Amniotic stem cell (primary cell): ENCODE results near the gene MX2.

Source experiments
- DNase-seq: peaks from one replicate; lab custom pipeline; 2025; lab: John Stamatoyannopoulos, UW

Gene MX2

DNA sequence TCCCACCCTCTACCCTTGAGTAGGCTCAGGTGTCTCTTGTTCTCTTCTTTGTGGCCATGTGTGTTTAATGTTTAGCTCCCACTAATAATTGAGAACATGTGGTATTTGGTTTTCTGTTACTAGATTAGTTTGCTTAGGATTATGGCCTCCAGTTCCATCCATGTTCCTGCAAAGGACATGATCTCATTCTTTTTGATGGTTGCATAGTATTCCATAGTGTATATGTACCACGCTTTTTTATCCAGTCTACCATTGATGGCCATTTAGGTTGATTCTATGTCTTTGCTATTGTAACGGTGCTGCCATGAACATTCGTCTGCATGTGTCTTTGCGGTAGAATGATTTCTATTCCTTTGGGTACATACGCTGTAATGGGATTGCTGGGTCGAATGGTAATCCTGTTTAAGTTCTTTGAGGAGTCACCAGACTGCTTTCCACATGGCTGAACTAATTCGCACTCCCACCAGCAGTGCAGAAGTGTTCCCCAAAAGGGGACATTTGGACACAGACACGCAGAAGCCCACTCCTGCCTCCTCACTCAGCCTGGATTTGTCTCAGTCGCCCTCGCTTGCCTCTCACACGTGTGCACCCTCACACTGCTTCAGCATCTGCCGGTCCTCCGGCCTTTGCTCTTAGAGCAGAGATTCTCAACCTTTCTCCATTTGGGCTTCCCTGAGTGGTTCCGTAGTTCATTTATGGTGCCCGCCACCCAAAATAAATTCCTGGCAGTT lies 3.7 kb downstream of the MX2 start:
- DNase-seq: no peak

DNA sequence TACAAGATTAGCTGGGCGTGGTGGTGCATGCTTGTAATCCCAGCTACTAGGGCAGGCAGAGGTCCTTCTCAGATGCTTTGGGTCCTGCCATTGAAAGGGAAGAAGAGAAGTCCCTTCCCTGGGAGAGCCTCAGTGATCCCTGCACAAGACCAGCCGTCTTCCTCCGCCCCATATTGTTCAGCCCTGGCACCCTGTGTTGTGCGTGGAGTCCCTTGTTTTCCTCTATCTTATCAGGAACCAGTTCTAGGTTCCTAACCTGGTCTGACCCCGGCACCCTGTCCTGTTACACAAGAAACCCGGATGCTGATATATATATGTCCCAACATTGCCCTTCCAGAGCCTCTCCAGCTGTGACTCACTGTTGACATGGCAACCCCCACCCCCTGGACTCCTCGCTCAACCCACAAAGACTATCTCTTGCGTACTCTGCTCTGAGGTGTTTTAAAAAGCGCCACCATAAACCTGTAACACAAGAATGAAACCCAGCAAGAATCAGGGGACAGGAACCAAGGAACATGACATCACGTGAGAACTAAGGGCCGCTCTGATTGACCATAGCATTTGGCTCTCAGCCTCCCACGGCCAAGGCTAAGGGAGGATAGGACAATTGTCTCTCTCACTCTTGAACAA lies 4.8 kb downstream of the MX2 start:
- DNase-seq: no peak

DNA sequence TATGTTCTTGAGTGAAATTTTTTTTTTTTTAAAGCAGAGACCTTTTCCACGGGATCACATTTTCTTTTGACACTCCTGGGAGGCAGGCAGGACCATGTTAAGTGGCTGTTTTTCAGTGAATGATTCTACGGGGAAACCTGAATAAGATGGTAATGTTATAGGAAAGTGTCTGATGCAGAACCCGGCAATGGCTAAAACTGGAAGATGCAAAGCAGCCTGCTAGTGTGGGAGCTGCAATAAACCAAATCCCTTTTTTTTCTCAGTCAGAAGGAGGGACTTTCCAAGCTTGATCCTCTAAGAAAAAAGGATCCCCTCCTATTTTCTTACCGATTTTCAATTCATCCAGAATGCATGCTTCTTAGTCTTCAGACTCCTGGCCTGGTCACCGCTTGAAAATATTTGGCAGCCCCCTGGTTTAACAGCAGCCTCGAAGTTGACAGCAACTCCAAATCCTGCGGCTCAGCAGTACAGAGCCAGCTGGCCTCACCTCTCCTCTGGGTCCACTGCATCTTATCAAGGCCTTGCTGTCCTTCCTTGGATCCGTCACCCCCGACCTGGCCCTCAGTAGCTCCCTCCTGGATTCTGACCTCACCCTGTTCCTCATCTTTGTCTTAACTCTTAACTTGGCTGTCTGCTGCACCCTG lies 5.6 kb downstream of the MX2 start:
- DNase-seq: no peak

DNA sequence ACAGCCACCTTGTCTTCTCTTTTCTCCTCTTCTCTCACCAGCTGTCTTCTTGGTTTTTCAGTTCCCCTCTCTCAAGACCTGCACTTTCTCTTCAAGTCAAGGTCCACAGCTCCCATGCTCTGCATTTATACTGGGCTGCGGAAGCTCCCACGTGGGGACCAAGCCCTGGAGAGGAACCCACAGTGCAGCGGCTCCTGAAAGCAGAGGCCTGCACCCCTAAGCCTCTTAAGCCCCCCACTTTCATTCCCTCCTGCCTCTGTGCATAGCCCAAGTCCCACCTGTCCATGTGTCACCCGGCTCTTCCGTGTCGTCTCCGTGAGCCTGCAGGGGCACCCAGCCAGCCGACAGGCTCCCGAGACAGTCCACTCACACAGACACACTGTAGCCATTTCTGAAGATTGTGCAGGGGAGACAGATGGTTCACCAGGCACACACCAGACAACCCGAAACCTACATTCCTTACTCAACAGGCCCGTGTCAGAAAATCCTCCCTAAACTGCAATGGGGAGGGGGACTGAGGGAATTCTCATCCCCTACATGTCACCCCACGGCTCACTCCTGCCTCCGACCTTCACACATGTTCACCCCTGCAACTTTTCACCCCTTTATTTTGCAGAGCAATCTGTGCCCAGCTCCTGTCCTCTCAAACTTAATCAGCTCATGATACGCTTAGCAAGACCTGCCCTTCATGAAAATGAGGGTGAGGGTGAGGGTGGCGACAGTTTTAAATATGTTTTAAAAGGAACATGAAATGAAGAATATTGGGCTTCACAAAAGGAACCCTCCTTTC lies 6.3 kb downstream of the MX2 start:
- no peak for DNase-seq

DNA sequence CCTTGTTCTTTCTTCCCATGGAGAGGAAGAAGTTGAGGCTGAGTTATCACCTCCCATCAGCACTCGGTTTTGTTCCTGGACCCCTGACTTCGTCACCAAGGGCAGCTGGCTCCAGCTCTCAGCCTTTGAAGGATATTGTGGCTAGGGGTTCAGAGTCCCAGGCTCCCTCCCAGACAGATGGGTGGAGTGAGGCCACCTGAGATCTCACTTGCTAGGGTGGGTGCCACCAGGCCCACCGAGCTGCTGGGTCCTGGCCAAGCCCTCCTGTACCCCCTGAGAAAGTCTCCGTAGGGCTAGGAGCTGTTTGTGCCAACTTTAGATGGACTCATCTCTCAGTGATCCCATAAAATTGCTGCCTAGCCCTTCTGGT lies 6.9 kb downstream of the MX2 start:
- no peak for DNase-seq

DNA sequence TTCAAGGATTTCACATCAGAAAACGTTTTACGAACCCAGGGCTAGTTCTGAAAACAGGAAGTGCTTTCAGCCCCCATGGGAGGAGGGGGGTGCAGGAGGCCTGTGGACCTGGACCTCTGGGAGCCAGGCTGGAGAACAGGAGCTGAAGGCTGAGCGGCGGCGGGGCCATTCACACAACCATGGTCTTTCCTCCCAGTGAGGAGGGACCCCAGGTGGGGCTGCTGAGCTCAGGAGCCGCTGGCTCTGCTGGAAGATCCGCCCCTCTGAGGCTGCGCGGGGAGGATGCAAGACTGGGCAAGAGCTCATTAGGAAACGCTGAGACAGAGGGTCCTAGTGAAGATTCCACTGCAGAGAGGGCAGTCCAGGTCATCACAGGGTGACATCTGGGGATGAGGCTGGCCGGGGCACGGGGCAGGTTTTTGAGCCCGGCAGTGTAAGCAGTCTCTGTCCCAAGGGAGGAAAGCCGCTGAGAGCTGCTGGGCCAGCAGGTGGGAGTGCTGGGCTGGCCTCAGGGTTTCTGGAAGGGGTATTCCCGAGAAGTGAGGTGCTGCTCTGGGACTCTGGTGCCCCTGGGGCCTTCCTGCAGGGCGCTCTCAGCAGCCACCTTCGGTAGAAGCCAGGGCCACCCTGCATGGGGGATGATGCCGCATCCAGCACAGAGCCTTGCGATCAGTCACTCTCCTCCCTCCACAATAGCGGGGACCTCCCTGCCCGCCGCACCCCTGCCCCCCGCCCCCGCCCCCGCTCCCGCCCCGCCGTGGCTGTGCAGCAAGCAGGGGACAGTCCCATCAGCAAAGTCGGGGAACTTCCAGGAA lies 7.5 kb downstream of the MX2 start:
- no peak for DNase-seq

DNA sequence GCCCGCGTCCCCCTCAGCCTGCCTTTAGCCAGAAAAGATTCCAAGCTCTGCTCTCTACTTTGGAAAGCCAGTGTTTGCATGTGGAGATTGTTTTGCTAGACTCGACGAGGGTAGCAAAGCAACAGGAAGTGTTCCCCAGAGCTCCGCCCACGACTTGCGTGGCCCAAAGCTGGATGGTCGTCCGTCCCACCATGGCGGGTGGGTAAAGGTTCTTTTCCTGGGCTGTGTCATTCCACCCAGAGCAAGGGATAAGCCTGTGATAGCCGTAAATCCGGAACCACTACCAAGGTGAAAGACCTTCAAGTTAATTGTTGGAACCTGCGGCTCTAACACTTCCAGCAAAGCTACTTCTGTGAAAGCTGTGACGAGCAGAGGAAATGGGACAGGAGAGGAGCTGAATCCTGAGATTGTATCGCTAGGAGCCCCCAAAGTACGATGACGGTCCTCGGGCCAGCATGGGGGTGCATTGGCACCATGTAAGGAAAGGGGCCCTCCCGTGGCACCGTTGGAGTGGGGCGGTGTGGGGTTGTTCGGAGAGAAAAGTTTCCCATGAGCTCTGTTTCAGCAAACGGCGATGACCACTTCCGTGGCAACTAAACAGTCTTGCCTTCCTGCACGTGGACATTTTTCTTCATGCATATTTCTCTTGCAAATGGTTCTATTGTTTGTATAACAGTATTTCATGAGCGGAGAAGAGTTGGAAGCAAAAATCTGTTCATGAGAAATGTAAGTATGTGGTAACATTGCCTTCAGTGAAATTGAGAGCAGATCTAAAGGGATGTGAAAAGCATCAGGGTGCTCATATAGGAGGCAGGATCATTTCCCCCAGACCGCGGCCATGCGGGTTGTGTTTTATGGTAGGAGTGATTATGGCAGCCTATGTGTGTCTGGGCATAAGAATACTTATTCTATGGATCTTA lies 8.4 kb downstream of the MX2 start:
- no peak for DNase-seq

DNA sequence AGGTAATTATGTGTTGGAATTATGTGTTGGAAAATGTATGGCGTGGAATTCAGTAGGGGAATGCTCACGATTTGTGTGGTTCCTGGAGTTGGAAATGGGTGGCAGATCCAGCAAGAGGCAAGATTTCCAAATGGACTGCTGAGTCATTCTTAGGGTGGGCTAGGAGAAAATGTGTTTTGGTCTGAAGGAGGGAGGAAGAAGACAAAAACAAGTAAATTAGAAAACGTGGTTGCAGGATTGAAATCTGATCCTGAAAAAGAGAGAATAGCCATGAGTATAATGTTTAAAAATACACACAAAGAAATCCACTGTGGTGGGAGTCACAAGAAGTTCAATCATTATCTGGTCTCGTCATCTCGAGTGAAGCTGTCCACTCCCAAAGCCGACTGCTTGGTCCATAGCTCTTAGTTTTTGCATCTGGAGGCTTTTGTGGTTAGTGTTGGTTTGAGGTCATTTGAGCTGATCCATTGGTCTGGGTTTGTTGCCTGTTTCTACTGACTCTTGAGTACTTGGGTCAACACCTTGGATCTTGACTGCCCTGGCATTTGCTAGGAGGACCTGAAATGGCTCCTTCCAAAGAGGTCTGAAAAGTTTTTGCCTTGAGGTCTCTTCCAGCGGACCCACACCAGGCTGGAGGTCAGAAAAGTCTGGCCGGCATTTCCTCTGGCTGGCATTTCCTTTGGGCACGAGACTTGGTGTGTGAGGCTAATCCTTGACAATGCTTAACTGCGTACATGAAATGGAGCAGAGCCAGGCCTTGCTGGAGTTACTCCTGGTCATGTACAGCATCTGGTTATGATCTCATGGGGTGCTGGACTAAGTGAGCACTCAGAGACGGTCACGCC lies 9.2 kb downstream of the MX2 start:
- no peak for DNase-seq

DNA sequence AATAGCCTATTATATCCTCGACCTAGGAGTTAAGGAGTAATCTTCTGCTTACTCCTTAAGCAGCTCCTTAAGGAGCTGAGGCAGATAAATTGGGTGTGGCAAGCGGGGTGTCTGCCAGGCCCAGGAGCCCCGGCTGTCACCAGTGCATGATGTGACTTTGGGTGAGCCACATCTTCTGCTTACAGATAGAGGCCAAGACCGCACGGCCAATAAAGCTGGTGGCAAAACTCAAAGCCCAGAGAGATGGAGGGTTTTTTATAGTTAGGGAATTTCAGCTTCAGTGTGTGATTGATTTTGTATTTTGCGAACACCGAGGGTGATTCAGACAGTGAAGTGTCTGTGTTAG lies 9.8 kb downstream of the MX2 start:
- DNase-seq: no peak

DNA sequence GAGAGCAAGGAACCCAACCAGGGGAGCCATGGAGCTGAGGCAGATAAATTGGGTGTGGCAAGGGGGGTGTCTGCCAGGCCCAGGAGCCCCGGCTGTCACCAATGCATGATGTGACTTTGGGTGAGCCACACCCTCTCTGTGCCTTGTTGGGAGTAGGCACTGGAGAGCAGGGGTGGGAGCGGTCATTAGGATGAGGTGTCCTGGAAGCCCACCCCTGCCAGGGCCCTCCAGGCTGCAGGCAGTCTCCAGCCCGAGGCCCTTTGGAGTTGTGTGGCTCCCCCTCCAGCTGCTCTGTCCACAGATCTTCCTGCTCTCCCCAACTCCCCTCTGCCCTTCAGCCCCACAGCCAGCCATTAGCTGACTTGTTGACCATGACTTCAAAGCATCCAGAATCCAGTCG lies 11.4 kb downstream of the MX2 start:
- DNase-seq: no peak

DNA sequence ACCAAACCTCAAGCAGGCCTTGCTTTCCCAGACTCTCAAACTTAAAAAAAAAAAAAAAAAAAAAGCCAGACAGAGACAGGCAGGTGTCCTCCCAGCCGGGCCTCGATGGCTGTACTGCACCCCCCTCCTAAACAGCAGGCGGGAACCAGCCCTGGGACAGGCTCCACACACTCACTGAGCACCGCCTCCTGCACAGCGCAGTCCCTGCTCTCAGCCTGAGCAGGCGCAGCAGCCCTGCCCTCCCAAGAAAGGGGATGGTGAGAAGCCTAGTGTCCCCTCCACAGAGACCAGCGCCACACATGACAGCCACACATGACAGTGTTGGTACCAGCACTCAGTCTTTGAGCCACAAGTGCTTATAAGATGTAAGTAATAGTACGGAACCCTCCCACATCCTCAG lies 11.9 kb downstream of the MX2 start:
- no peak for DNase-seq

DNA sequence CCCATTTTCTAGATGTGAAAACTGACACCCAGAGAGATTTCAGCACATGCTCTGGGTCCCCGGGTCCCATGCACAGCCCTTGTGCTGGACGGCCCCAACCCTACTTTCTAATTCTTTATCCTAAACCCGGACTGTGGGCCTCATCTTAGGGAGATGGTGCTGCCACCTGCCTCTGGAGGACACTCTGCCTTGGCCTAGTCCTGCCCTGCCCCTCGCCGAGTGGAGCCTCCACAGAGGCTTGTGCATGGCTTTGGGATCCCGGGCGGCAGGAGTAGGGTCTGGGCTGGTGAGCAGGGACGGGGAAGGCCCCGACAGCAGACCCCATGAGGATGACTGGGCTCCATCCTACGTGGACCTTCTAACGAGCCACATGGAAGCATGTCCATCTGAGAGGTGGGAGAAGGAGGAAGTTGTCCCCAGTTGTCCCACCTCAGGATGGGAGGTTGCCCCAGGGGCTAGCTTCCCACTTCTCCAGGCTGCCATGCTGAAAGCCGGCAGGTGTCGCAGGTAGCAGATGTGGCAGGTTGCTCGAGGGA lies 12.4 kb downstream of the MX2 start:
- DNase-seq: no peak

DNA sequence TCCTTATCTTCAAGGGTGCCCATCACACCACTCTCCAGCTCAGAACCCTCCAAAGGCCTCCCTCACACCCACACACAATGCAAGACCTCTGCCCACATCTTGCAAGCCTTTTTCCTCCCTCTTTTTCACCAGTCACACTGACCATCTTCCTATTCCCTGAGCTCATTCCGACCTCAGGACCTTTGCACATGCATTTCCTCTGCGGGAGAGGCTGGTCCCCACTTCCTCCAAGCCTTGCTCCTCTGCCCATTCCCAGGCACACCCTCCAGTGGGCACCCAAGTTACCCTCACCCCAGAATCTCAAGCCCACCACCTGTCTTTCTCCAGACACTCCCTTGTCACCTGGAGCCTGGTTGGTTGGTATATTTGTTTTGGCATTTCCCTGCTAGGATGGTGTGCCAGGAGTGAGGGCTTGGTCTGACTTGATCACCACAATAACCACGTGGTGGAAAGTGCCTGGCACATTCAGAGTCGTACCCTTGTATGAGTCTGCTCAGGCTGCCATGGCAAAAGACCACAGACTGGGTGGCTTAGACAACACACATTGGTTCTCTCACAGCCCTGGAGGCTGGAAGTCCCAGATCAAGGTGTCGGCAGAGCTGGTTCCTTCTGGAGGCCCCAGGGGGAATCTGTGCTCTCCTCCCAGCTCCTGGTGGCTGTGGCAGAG lies 13.2 kb downstream of the MX2 start:
- DNase-seq: no peak

DNA sequence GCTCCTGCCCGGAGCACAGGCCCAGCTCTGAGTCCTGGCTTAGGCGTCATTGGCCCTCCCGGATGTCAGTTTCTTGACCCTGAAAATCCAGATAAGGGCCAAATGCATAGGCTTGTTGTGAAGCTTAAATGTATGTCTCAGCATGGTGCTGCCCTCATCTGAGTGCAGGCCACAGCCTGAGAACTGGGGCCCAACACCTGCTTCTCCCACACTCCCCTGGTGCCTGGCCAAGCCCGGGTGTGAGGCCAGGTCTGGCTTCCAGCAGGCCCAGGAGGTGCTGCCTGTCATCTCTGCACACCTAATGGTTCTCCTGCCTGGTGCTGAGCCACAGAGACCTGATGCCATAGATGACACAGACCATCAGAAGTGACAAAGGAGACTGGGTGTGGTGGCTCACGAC lies 14.0 kb downstream of the MX2 start:
- no peak for DNase-seq

DNA sequence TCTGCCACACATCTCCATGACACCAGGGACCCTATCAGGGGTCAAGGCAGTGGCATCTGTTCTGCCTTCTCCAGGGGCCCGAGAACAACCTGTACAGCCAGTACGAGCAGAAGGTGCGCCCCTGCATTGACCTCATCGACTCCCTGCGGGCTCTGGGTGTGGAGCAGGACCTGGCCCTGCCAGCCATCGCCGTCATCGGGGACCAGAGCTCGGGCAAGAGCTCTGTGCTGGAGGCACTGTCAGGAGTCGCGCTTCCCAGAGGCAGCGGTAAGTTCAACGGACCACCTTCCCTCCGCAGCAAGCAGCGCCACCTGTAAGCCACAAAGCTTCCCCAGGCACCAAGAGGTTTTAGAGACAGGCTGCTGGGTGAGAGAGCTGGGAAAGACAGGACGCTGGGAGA lies 15.9 kb downstream of the MX2 start:
- DNase-seq: no peak

DNA sequence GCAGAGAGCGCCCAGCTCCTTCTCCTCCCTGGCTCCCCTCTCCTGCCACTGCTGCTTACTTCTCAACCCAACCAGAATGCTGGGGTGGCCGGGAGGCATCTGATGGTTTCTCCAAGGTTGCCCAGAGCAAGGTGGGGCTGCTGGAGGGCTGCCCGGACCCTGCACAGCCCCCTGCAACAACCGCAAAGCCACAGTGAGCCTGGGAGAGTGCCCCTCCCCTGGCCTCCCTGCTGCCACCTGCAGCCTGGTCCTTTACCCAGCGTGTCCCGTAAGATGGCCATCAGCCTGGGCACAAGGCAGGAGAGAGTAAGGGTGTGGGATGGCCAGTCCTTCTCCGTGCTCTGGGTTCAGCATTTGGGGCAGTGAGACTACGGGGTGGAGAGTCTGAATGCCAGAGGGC lies 17.0 kb downstream of the MX2 start:
- no peak for DNase-seq

DNA sequence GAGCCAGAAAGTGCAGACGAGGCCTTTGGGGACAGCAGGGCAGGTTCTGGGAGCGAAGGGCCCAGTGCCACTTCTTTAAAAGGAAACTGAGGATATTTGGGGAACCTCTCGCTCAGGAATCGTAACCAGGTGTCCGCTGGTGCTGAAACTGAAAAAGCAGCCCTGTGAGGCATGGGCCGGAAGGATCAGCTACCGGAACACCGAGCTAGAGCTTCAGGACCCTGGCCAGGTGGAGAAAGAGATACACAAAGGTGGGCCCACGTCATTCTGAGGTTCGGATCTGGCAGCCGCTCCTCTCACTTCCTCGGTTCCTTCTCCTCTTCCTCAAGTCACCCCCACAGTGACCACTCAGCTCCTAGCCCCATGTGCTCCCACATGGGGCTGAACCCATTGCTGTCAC lies 18.1 kb downstream of the MX2 start:
- DNase-seq: no peak

DNA sequence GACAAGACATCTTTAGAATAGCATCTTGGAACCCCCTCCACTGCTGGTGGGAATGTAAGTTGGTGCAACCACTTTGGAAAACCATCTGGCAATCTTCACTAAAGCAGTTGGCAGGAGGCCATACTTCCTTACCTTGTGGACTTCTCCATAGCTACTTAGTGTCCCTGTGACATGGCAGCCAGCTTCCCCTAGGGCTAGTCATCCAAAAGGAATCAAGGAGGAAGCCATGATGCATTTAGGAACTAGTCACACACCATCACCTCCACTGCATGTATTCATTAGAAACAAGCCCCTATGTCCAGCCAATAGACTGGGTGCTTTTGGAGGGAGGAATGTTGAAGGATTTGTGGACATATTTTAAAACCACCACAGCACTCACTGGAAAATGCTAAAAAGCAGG lies 19.9 kb downstream of the MX2 start:
- no peak for DNase-seq
